Measurements from ENCODE around the gene SLC30A5.

DNA sequence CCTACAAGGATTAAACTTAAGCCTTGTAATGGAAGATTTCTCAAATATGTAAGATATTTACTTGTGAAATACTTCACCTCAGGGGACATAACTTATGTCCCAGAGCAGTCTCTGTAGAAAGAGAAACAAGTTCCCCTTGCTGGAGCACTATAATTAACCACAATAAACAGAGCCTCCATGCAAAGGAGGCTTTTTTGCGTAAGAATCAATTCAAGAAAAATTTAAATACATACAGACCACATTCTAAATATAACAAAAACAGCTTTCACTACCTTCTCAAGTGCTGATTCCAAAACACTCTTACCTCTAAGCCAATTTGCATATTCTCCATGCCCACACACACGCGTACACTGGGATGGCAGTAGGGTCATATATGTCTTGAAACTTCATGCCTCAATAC, 42.5 kb downstream of the SLC30A5 start:
- TF ChIP-seq, protein P1, sequence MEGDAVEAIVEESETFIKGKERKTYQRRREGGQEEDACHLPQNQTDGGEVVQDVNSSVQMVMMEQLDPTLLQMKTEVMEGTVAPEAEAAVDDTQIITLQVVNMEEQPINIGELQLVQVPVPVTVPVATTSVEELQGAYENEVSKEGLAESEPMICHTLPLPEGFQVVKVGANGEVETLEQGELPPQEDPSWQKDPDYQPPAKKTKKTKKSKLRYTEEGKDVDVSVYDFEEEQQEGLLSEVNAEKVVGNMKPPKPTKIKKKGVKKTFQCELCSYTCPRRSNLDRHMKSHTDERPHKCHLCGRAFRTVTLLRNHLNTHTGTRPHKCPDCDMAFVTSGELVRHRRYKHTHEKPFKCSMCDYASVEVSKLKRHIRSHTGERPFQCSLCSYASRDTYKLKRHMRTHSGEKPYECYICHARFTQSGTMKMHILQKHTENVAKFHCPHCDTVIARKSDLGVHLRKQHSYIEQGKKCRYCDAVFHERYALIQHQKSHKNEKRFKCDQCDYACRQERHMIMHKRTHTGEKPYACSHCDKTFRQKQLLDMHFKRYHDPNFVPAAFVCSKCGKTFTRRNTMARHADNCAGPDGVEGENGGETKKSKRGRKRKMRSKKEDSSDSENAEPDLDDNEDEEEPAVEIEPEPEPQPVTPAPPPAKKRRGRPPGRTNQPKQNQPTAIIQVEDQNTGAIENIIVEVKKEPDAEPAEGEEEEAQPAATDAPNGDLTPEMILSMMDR (IDR thresholded peaks at IDR 0.05): no peak
- no peak for TF ChIP-seq POLR2A (IDR thresholded peaks at IDR 0.05)
